K562 (cell line): ENCODE measurements around the gene AKT2. TPM values are rescaled to one million over a fixed set of nuclear protein-coding genes. Genes with fewer than 3 reads are reported as not detected.
A peak's percentile ranks its signal among the peaks of the same experiment; 100 is the strongest.

Experiments used
- BACH1 ChIP-seq: fragments of 200-800 bp; sonication (Bioruptor generic); IDR thresholded peaks from 2 replicates; pipeline ENCODE4 v1.6.1; 2016; ENCODE audit warnings: missing genetic modification characterization, missing compliant biosample characterization
- CREBBP ChIP-seq: IDR thresholded peaks from one replicate; pipeline ENCODE4 v1.6.1; 2012; ENCODE audit warnings: low read depth, mild to moderate bottlenecking, control low read depth, inconsistent platforms, low read length
- DMBX1 ChIP-seq: fragments of 250-450 bp; sonication (Bioruptor Pico); IDR thresholded peaks from 2 replicates; pipeline ENCODE4 v1.8.0; 2022; ENCODE audit warnings: inconsistent platforms, mild to moderate bottlenecking, moderate library complexity, borderline replicate concordance
- ETV5 ChIP-seq: sonication (generic); formaldehyde crosslinking; IDR thresholded peaks from 2 replicates; pipeline ENCODE4 v1.4.0; 2020; ENCODE audit warnings: low read depth, mild to moderate bottlenecking, missing genetic modification reagents
- FOXJ3 ChIP-seq: sonication (generic); formaldehyde crosslinking; IDR thresholded peaks from 2 replicates; pipeline ENCODE4 v1.4.0; 2020; ENCODE audit warnings: mild to moderate bottlenecking, missing genetic modification reagents
- ILF3 ChIP-seq: fragments of 450-650 bp; IDR thresholded peaks from 2 replicates; pipeline ENCODE4 v1.6.1; 2018; ENCODE audit warnings: antibody characterized with exemption, mild to moderate bottlenecking, moderate library complexity, borderline replicate concordance
- L3MBTL2 ChIP-seq: fragments of 450-650 bp; IDR thresholded peaks from 2 replicates; pipeline ENCODE4 v1.6.1; 2016; ENCODE audit warnings: mild to moderate bottlenecking, moderate library complexity
- MCM7 ChIP-seq, 2 experiments: fragments of 450-650 bp; IDR thresholded peaks; 2 replicates each; pipeline ENCODE4 v1.6.1; 2016 to 2018
- MYNN ChIP-seq, 2 experiments: sonication (generic); formaldehyde crosslinking in 1 of 2; IDR thresholded peaks; 2 replicates each; pipeline versions ENCODE4 v1.5.0 to v1.6.1; 2016 to 2020; ENCODE audit warnings: antibody characterized with exemption in 1 of 2, missing genetic modification reagents in 1 of 2
- NR3C1 ChIP-seq: sonication (generic); formaldehyde crosslinking; IDR thresholded peaks from 2 replicates; pipeline ENCODE4 v1.8.1; 2022; ENCODE audit warnings: missing genetic modification reagents
- OTX1 ChIP-seq: fragments of 450-650 bp; formaldehyde crosslinking; IDR thresholded peaks from 2 replicates; pipeline ENCODE4 v1.4.0; 2022; ENCODE audit warnings: mild to moderate bottlenecking
- PHF20 ChIP-seq: fragments of 450-650 bp; IDR thresholded peaks from 2 replicates; pipeline ENCODE4 v1.6.1; 2018; ENCODE audit not compliant: partially characterized antibody
- POLR2H ChIP-seq: IDR thresholded peaks from 2 replicates; pipeline ENCODE4 v1.6.1; 2016; ENCODE audit warnings: missing genetic modification characterization, low read depth, mild to moderate bottlenecking, control low read depth, missing compliant biosample characterization, moderate library complexity
- PRMT5 ChIP-seq: sonication (generic); formaldehyde crosslinking; IDR thresholded peaks from 2 replicates; pipeline ENCODE4 v1.5.0; 2020; ENCODE audit warnings: missing genetic modification reagents
- SPI1 ChIP-seq: IDR thresholded peaks from 2 replicates; pipeline ENCODE4 v1.6.1; 2011; ENCODE audit warnings: low read depth, low read length, control low read depth, borderline replicate concordance
- TAF15 ChIP-seq: fragments of 200-400 bp; formaldehyde crosslinking; IDR thresholded peaks from 2 replicates; pipeline ENCODE4 v1.6.1; 2017; ENCODE audit warnings: mild to moderate bottlenecking, low read depth, low read length, moderate library complexity
- ZNF175 ChIP-seq: fragments of 200-800 bp; sonication (Bioruptor generic); IDR thresholded peaks from 2 replicates; pipeline ENCODE4 v1.6.1; 2016; ENCODE audit warnings: low read depth, mild to moderate bottlenecking, missing genetic modification characterization, missing compliant biosample characterization
- ZNF347 ChIP-seq: fragments of 450-650 bp; formaldehyde crosslinking; IDR thresholded peaks from 2 replicates; pipeline ENCODE4 v1.4.0; 2020; ENCODE audit warnings: low read depth, mild to moderate bottlenecking, moderate library complexity
- ZNF41 ChIP-seq: fragments of 250-450 bp; sonication (Bioruptor Pico); conservative IDR thresholded peaks from 2 replicates; pipeline ENCODE4 v1.4.0; 2020; ENCODE audit warnings: mild to moderate bottlenecking
- ZNF507 ChIP-seq: conservative IDR thresholded peaks from 2 replicates; pipeline ENCODE4 v1.6.1; 2017; ENCODE audit warnings: missing genetic modification characterization, missing compliant biosample characterization
- ZNF583 ChIP-seq: fragments of 250-450 bp; sonication (Bioruptor Pico); IDR thresholded peaks from 2 replicates; pipeline ENCODE4 v1.4.0; 2020
- ZNF77 ChIP-seq: fragments of 250-450 bp; sonication (Bioruptor Pico); IDR thresholded peaks from 2 replicates; pipeline ENCODE4 v1.5.0; 2020
- polyA plus RNA-seq, 8 experiments: library from polyadenylated mRNA; depleted of rRNA in 4 of 8; stranded (reverse) in 5 of 8; unstranded in 3 of 8; fragments of >200 nt; fragmentation: Nextera tagmentation in 2 of 8; fragmentation: Illumina TruSeq in 1 of 8; extraction: Ambion mirVana in 2 of 8; extraction: Trizol in 1 of 8; gene quantifications; 2 replicates each; pipeline versions ENCODE4 v1.2.1 to v1.2.3, GENCODE V29; 2011 to 2014; ENCODE audit warnings: inconsistent platforms in 1 of 8, missing spikeins in 1 of 8
- total RNA-seq, 7 experiments: library from RNA; depleted of rRNA in 6 of 7; stranded (reverse); fragments of >200 nt in 6 of 7; fragmentation: Illumina TruSeq in 2 of 7; extraction: Trizol in 2 of 7; gene quantifications; 2 replicates each; pipeline versions ENCODE4 v1.2.1 to v1.2.3, GENCODE V29; 2011 to 2021; ENCODE audit warnings: low replicate concordance in 1 of 7
- TF ChIP-seq, protein P1 (sequence below): fragments of 200-400 bp; formaldehyde crosslinking; IDR thresholded peaks from 2 replicates; pipeline ENCODE4 v1.6.1; 2017; ENCODE audit warnings: mild to moderate bottlenecking, low read depth, low read length, moderate library complexity
- TF ChIP-seq, protein P2 (sequence below): fragments of 450-650 bp; IDR thresholded peaks from 2 replicates; pipeline ENCODE4 v1.6.1; 2017; ENCODE audit warnings: antibody characterized with exemption, mild to moderate bottlenecking

AKT2 gene
- total and polyA plus RNA-seq, 9 of the 15 experiments (the other 6 are each of a cell fraction or from before 2014, with no cell fraction given) = 1.1 to 132 (median 67.7) TPM

DNA sequence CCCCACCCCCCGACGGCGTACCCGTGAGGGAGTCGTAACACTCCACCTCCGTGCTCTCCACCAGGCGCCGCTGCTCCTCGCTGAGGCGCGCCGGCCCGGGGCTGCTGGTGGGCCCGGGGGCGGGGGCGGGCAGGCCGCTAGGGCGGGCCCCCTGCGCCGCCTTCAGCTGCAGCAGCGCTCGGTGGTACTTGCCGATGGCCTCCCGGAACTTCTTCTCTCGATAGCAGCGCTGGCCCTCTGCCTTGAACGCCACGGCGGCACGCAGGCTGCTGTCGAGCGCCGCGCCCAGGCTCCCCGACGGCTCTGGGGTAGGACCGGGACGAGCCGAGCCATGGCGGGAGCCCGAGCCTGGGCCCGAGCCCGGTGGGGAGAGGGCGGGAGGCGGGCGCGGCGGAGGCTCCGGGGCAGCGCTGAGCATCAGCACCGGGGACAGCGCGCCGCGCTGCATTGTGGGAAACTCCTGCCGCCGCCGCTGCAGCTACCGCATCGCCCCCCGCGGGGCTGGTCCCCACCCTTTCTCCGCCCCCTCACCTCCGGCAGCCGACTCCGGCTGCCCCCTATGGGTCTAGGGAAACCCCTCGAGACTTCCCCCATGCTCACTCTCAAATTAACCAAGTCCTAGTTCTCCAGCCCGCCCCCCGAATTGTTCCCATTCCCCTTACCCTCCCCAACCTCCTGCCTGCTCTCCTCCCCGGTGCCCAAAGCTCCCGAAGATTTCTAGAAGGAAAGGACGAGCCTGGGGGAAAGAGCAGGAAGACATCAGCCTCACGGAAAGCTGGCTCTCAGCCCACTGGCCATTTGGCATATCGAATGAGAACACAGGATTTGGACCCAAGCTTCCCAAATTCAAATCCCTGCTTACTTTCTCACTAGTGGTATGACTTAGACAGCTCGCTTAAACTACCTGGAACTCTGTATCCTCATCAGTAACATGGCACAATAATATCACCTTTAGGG, 66.9 kb downstream of the AKT2 start, which contains the start of gene TTC9B (continued):
- TF ChIP-seq, protein P1, sequence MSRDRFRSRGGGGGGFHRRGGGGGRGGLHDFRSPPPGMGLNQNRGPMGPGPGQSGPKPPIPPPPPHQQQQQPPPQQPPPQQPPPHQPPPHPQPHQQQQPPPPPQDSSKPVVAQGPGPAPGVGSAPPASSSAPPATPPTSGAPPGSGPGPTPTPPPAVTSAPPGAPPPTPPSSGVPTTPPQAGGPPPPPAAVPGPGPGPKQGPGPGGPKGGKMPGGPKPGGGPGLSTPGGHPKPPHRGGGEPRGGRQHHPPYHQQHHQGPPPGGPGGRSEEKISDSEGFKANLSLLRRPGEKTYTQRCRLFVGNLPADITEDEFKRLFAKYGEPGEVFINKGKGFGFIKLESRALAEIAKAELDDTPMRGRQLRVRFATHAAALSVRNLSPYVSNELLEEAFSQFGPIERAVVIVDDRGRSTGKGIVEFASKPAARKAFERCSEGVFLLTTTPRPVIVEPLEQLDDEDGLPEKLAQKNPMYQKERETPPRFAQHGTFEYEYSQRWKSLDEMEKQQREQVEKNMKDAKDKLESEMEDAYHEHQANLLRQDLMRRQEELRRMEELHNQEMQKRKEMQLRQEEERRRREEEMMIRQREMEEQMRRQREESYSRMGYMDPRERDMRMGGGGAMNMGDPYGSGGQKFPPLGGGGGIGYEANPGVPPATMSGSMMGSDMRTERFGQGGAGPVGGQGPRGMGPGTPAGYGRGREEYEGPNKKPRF = no peak
- TF ChIP-seq L3MBTL2 (no peak), CREBBP (no peak), FOXJ3 (CRISPR knock-in tag) (no peak), NR3C1 (peak; percentile 85), TAF15 (no peak), ILF3 (no peak), BACH1 (no peak), DMBX1 (CRISPR knock-in tag) (no peak), PRMT5 (CRISPR knock-in tag) (peak; percentile 93), POLR2H (no peak), ZNF41 (no peak), ZNF507 (tag) (no peak), ZNF77 (CRISPR knock-in tag) (no peak), OTX1 (CRISPR knock-in tag) (no peak), SPI1 (no peak), ZNF175 (CRISPR knock-in tag) (no peak), ZNF583 (CRISPR knock-in tag) (no peak), ETV5 (CRISPR knock-in tag) (no peak), ZNF347 (CRISPR knock-in tag) (no peak), MCM7 (IDR thresholded peaks at IDR 0.05) (no peak), PHF20 (no peak), MYNN (IDR thresholded peaks at IDR 0.05) (no peak), MYNN (CRISPR knock-in tag; IDR thresholded peaks at IDR 0.05) (no peak)
- TF ChIP-seq, protein P2, sequence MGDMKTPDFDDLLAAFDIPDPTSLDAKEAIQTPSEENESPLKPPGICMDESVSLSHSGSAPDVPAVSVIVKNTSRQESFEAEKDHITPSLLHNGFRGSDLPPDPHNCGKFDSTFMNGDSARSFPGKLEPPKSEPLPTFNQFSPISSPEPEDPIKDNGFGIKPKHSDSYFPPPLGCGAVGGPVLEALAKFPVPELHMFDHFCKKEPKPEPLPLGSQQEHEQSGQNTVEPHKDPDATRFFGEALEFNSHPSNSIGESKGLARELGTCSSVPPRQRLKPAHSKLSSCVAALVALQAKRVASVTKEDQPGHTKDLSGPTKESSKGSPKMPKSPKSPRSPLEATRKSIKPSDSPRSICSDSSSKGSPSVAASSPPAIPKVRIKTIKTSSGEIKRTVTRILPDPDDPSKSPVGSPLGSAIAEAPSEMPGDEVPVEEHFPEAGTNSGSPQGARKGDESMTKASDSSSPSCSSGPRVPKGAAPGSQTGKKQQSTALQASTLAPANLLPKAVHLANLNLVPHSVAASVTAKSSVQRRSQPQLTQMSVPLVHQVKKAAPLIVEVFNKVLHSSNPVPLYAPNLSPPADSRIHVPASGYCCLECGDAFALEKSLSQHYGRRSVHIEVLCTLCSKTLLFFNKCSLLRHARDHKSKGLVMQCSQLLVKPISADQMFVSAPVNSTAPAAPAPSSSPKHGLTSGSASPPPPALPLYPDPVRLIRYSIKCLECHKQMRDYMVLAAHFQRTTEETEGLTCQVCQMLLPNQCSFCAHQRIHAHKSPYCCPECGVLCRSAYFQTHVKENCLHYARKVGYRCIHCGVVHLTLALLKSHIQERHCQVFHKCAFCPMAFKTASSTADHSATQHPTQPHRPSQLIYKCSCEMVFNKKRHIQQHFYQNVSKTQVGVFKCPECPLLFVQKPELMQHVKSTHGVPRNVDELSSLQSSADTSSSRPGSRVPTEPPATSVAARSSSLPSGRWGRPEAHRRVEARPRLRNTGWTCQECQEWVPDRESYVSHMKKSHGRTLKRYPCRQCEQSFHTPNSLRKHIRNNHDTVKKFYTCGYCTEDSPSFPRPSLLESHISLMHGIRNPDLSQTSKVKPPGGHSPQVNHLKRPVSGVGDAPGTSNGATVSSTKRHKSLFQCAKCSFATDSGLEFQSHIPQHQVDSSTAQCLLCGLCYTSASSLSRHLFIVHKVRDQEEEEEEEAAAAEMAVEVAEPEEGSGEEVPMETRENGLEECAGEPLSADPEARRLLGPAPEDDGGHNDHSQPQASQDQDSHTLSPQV = no peak
